Inferior parietal cortex (tissue), 1 donor: ENCODE data around the gene KCNAB2.

Experiments used
- DNase-seq: peaks from one replicate; pipeline ENCODE4 v3.0.0-alpha.2; 2016; ENCODE audit errors: extremely low spot score

Gene KCNAB2

DNA sequence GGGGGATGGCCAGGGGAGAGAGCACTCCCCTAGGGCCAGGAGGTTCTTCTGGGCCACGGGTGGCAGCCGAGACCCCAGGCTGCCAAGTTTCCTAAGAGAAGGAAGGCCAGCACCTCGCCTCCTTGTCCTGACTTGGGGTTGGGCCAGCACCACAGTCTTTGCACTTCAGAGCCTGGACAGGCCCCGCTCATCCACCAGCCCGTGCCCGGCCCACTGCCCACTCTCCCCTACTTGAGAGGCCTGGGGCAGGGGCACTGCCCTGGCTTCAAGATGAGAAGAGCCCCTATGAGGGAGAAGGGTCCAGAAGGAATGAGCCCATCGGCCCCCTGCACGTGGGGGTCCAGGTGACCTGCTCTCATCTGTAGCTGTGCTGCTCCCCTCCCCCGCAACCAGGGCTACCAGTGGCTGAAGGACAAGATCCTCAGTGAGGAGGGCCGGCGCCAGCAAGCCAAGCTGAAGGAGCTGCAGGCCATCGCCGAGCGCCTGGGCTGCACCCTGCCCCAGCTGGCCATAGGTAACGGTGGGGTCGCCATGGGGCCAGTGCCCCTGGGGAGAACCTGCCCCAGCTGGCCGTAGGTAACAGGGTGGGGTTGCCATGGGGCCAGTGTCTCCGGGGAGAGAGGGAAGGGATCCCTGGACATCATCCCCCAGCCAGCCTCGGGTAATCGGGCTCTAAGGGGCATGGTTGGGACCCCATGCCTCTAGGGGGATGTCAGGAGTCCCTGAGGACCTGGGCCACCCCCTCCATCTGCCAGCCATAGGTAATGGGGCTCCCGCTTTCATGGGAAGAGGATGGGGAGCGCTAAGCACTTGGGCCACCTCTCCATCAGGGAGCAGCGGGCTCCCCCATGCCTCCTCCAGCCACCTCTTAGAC lies 50.8 kb downstream of the KCNAB2 start:
- no peak for DNase-seq

DNA sequence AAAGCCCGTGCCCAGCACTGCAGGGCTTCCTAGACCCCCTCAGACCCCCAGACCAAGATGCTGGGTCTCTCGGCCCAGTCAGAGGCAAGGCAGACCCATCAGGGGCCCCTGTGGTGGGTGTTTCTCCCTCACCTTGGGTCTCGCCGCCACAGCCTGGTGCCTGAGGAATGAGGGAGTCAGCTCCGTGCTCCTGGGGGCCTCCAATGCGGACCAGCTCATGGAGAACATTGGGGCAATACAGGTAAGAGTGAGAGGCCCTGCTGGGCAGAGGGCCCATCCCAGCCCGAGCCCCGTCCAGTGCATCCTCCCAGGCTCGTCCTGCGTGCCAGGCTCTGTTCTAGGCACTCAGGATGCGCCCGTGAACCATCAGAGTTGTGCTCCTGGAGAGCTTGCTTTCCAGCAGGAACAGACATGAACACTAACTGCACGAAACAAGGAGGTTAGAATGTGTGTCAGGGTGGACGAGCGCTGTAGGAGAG lies 51.5 kb downstream of the KCNAB2 start:
- DNase-seq: no peak

- no peak for DNase-seq
Observed at GRCh38 chr1:6097824-6098223, 52.1 kb downstream of the KCNAB2 start.

- DNase-seq: no peak
Observed at GRCh38 chr1:6098303-6099215, 52.9 kb downstream of the KCNAB2 start.

- DNase-seq: no peak
Observed at GRCh38 chr1:6099297-6099696, 53.6 kb downstream of the KCNAB2 start.

GRCh38 chr1:6099787-6100765 lies 54.4 kb downstream of the KCNAB2 start:
- no peak for DNase-seq

DNA sequence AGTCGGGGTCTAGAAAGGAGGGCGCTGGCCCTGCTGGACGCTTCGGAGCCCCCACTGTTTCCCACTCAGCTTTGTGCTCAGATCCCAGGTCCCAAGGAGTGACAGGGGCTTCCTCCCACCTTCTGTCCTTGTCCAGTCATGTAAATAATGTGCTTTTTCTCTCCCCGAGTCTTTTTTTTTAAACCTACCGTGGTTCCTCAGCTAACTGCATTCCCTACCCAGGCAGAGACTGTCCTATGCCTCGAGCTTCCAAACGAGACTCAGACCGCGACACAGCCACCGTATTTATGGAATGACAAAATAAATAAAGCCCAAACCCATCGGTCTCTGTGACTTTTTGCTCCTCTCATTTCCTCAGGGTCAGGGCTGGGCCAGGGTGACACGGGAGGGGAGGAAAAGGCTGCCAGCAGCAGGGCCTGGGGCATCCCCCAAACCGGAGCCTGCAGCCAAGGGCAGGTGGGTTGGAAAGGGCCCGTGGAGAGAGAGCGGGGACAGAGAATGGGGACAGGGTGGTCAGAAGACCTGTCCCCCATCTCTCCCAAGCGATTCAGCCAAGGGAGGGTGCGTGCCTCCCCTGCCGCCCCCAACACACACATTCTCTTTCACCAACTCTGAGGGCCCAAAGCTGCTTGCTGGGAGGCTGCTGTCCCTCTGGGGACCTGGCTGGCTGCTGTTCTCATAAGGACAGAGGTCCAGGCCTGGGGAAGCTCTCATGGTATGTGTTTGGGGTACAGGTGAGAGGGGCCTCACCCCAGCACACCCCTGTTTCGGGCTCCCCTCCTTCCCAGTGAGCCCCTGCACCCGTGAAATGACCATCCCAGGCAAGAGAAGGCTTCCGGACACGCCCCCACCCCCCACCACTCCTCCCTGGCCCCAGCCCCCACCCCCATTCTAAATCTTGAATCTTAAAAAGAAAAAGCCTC lies 55.4 kb downstream of the KCNAB2 start:
- DNase-seq: no peak

DNA sequence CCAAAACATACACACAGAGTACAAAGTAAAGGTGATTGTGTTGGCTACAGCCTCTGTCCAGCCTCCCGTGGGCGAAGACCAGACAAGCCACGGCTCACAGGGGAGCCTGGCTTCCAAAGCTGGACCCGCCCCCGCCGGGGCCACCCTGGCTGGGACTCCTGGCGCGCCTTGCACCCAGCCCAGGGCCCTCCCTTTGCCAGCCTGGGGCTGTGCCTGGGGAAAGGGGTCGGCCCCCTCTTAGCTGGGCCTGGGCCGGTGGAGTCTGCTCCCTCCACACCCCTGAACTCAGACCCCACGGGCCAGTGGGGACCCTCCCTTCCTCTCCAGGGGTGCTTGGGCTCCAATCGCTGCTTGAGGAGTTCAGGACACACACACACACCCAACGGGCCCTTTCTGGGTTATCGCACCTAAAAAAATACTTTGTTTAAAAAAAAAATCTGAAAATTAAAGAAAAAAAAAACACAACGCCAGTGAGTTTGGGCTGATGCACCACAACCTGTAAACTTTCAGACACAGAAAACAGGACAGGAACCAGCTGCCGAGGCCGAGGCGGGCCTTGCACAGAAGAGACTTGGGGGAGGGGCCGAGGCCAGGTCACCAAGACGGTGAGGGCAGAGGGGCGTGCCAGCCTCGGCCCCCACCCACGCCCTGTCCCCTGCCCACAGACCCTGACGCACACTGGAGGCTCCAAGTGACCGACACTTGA lies 56.3 kb downstream of the KCNAB2 start:
- DNase-seq: no peak

GRCh38 chr1:6102532-6102845 lies 56.8 kb downstream of the KCNAB2 start:
- DNase-seq: no peak

DNA sequence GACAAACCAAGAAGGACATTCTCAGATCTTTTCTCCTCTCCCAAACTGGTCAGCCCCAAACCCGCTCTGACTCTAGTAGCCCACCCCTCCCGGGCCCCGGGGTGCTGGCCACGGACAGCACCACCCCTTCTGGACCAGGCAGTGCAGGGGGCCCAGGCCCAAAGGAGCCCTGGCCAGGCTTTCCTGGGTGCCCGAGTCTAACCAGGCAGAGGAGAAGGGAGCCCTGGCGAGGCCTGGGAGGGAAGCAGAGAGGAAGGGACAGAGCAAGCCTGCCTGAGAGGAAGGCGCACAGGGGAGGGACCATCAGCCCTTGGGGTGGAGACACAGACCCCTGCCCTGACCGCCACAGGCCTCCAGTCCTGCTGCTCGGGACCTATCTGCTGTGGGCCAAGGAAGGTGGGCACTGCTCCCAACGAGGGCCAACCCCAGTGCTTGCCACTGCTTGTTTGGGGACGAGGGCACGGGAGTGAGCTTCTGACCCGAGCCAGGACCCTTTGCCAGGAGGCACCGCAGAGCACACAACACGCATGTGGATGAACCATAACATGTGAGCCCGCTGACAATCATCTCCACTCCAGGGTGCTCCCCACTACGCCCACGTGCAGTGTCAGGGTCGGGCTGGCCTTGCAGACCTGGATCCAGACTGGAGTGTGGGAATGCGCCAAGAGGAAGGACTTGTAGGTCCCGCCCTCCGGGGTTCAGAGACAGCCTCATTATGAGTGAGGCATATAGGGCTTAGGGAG lies 57.6 kb downstream of the KCNAB2 start:
- no peak for DNase-seq

DNA sequence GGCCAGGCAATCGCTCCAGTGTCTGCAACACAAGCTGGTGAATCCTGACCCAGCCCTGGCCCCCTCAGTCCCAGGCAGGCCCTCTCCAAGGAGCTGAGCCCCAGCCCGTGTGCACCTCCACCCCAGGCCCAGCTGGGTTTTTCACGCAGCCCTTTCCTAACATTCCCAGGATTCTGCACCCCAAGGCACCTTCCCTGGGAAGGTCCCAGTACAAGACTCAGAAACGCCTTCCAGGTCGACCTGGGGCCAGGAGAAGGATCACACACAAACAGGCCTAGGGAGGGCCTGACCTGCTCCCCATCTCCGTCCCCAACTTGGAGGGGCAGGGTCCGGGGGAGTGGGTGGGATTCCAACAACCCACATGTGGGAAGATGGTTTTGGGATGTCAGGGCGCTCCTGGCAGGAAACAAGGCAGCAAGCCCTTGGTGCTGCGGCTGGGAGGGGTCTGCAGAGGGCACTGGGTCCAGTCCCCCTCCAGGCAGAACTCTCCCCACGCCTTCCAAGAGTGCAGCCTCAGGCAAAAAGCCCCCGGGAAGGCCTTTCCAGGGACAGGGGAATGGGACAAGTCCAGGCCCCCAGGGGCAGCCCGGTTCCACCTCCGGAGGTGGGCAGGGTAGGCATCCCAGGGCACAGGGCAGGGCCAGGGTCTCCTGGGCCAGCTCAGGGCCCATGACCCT lies 58.3 kb downstream of the KCNAB2 start:
- DNase-seq: no peak

- no peak for DNase-seq
Observed at GRCh38 chr1:6104631-6105030, 58.9 kb downstream of the KCNAB2 start.

DNA sequence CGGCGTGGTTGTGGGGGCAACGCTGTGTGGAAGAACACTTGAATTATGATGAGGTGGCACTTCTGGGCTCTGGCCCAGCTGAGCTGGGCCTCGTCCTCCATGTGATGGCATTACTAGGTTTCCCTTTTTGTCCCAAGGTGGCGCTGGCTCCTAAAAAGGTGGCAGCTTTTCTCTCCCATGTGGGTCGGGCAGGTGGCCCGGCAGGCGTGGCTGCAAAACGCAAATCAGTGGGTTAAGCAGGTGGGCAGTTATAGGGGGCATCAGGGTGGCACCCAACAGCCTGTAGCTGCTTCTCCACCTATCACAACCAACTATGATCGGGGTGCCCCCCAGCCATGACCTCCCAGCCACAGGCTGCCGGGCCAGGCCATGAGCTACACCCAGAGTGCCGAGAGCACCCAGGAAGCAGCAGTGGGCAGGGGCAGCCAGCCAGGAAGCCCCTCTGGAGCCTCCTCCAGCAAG lies 59.6 kb downstream of the KCNAB2 start:
- no peak for DNase-seq

- no peak for DNase-seq
Observed at GRCh38 chr1:6105763-6106162, 60.1 kb downstream of the KCNAB2 start.

DNA sequence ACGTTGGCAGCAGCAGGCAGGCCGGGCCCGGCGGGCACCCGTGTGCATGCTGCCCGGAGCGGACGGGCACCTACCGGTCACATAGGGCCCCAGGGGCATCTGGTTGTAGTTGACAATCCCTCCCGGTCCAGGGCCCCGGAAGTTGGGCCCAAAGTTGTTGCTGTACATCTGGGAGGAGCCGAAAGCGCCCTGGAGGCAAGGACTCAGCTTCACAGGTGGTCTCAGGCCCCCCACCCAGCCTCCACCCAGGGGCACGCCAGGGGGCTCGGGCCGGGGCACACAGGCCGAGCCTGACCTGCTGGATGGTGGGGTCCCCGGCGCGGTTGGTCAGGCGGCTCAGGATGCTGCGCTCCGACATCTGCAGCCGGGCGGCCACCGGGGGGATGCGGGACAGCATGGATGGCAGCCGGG lies 60.6 kb downstream of the KCNAB2 start:
- DNase-seq: no peak

DNA sequence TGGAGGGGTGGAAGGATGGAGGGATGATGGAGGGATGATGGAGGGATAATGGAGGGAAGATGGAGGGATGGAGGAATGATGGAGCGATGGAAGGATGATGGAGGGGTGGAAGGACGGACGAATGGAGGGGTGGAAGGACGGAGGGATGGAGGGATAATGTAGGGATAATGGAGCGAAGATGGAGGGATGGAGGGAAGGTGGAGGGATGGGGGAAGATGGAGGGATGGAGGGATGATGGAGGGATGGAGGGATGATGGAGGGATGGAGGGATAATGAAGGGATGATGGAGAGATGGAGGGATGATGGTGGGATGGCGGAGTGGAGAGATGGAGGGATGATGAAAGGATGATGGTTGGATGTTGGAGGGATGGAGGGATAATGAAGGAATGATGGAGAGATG lies 61.3 kb downstream of the KCNAB2 start:
- no peak for DNase-seq

DNA sequence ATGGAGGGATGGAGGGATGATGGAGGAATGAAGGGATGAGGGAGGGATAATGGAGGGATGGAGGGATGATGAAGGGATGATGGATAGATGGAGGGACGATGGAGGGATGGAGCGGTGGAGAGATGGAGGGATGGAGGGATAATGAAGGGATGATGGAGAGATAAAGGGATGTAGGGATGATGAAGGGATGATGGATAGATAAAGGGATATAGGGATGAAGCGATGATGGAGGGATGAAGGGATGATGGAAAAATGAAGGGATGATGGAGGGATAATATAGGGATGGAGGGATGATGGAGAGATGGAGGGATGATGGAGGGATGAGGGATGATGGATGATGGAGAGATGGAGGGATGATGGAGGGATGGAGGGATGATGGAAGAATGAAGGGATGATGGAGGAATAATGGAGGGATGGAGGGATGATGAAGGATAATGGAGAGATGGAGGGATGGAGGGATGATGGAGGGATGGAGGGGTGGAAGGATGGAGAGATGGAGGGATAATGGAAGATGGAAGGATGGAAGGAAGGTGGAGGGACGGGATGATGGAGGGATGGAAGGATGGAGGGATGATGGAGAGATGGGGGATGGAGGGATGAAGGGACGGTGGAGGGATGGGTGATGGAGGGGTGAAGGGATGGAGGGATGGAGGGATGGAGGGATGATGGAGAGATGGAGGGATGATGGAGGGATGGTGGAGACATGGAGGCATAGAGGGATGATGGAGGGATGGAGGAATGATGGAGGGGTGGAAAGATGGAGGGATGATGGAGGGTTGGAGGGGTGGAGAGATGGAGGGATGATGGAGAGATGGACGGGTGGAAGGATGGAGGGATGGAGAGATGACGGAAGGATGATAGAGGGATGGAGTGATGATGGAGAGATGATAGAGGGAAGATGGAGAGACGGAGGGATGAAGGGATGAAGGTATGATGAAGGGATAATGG lies 62.0 kb downstream of the KCNAB2 start:
- DNase-seq: no peak
